SK-N-SH treated with all-trans-retinoic acid at 6 μM for 48 hours (cell line): ENCODE results near the gene NKX2-4.
"Not testable (repeated sequence)": the region's sequence is repeated elsewhere in the genome, so short reads cannot be mapped to it uniquely, and the experiment has no call there.

Source experiments
- ARNTL ChIP-seq: fragments of 450-650 bp; formaldehyde crosslinking; IDR thresholded peaks from 2 replicates; pipeline ENCODE4 v1.5.0; 2020; ENCODE audit warnings: low read depth, mild to moderate bottlenecking, moderate library complexity, borderline replicate concordance
- BACH2 ChIP-seq: fragments of 250-450 bp; sonication (Bioruptor Pico); IDR thresholded peaks from 2 replicates; pipeline ENCODE4 v1.9.0; 2021; ENCODE audit warnings: mild to moderate bottlenecking, borderline replicate concordance
- CSDC2 ChIP-seq: fragments of 250-450 bp; sonication (Bioruptor Pico); IDR thresholded peaks from 2 replicates; pipeline ENCODE4 v1.5.0; 2020; ENCODE audit warnings: mild to moderate bottlenecking, moderate library complexity
- CSRNP3 ChIP-seq: fragments of 250-450 bp; sonication (Bioruptor Pico); IDR thresholded peaks from 2 replicates; pipeline ENCODE4 v1.5.1; 2021; ENCODE audit warnings: mild to moderate bottlenecking, moderate library complexity
- PATZ1 ChIP-seq: fragments of 250-450 bp; sonication (Bioruptor Pico); IDR thresholded peaks from 2 replicates; pipeline ENCODE4 v1.8.0; 2020; ENCODE audit warnings: mild to moderate bottlenecking, moderate library complexity, borderline replicate concordance
- POU6F1 ChIP-seq: fragments of 250-450 bp; sonication (Bioruptor Pico); IDR thresholded peaks from 2 replicates; pipeline ENCODE4 v1.8.0; 2021; ENCODE audit warnings: low read depth, mild to moderate bottlenecking, moderate library complexity, borderline replicate concordance
- PPARA ChIP-seq: fragments of 250-450 bp; sonication (Bioruptor Pico); IDR thresholded peaks from 2 replicates; pipeline ENCODE4 v1.5.0; 2020; ENCODE audit warnings: mild to moderate bottlenecking, borderline replicate concordance
- TCF4 ChIP-seq: fragments of 250-450 bp; sonication (Bioruptor Pico); IDR thresholded peaks from 2 replicates; pipeline ENCODE4 v1.8.0; 2021; ENCODE audit warnings: mild to moderate bottlenecking, moderate library complexity, borderline replicate concordance
- TSHZ2 ChIP-seq: fragments of 250-450 bp; sonication (Bioruptor Pico); IDR thresholded peaks from 2 replicates; pipeline ENCODE4 v1.5.0; 2020; ENCODE audit warnings: mild to moderate bottlenecking, moderate library complexity
- ZFP3 ChIP-seq: fragments of 250-450 bp; sonication (Bioruptor Pico); IDR thresholded peaks from 2 replicates; pipeline ENCODE4 v1.5.0; 2020; ENCODE audit warnings: mild to moderate bottlenecking, moderate library complexity
- ZFP30 ChIP-seq: fragments of 450-650 bp; formaldehyde crosslinking; IDR thresholded peaks from 2 replicates; pipeline ENCODE4 v1.5.0; 2022; ENCODE audit warnings: mild to moderate bottlenecking, moderate library complexity
- ZNF70 ChIP-seq: fragments of 450-650 bp; formaldehyde crosslinking; IDR thresholded peaks from 2 replicates; pipeline ENCODE4 v1.5.0; 2020; ENCODE audit warnings: mild to moderate bottlenecking, moderate library complexity
- ZNF8 ChIP-seq: fragments of 450-650 bp; formaldehyde crosslinking; IDR thresholded peaks from 2 replicates; pipeline ENCODE4 v1.5.0; 2020; ENCODE audit warnings: mild to moderate bottlenecking, moderate library complexity

GRCh38 chr20:21423712-21424111 is 26.4 kb upstream of the NKX2-4 start:
- TF ChIP-seq PATZ1 (CRISPR knock-in tag); ZNF70 (CRISPR knock-in tag); ZFP3 (CRISPR knock-in tag); ZNF8 (CRISPR knock-in tag); CSDC2 (CRISPR knock-in tag); ZFP30 (CRISPR knock-in tag); BACH2; TSHZ2 (CRISPR knock-in tag); POU6F1; ARNTL; TCF4 (CRISPR knock-in tag); PPARA (CRISPR knock-in tag); CSRNP3 (CRISPR knock-in tag): not testable (repeated sequence)
